Stimulated activated CD4-positive, alpha-beta T cell treated with anti-CD3 and anti-CD28 coated beads, Interleukin-12 subunit alpha, Interleukin-12 subunit beta, amount 100 ng/mL, for 4 hours (primary cell): Measurements from ENCODE around the gene TMOD4.
A peak's percentile ranks its signal among the peaks of the same experiment; 100 is the strongest.
"Not testable (repeated sequence)": the region's sequence is repeated elsewhere in the genome, so short reads cannot be mapped to it uniquely, and the experiment has no call there.

Experiments used
- DNase-seq: peaks from one replicate; pipeline ENCODE4 v3.0.0-alpha.2; 2020

The TMOD4 gene

GRCh38 chr1:151175863-151176262 lies at the start of gene TMOD4:
TSS of gene TMOD4 (minus strand) at chr1:151175981. CDS start at chr1:151174875, 1,106 bp downstream.
- DNase-seq: no peak

GRCh38 chr1:151222130-151222529 lies 46.3 kb upstream of the TMOD4 start:
- DNase-seq: no peak

GRCh38 chr1:151221616-151222015 lies 45.8 kb upstream of the TMOD4 start:
- DNase-seq: no peak

GRCh38 chr1:151213560-151213959 lies 37.8 kb upstream of the TMOD4 start:
- no peak for DNase-seq

GRCh38 chr1:151211972-151212705 lies 36.4 kb upstream of the TMOD4 start:
- DNase-seq: no peak

GRCh38 chr1:151210830-151211229 lies 35.0 kb upstream of the TMOD4 start:
- DNase-seq: no peak

GRCh38 chr1:151205381-151205965 lies 29.7 kb upstream of the TMOD4 start:
- DNase-seq: not testable (repeated sequence)

- DNase-seq: no peak
Measured at GRCh38 chr1:151199873-151200581, 24.2 kb upstream of the TMOD4 start.

- peak; percentile 99 for DNase-seq
Measured at GRCh38 chr1:151198254-151199127, 22.7 kb upstream of the TMOD4 start, which contains the start of gene PIP5K1A. TSS of gene PIP5K1A (plus strand) at chr1:151198552. CDS start at chr1:151198997, 445 bp downstream.

- no peak for DNase-seq
Measured at GRCh38 chr1:151197863-151198253, 22.1 kb upstream of the TMOD4 start.

GRCh38 chr1:151196292-151196800 lies 20.6 kb upstream of the TMOD4 start:
- DNase-seq: peak; percentile 25

- DNase-seq: not testable (repeated sequence)
Measured at GRCh38 chr1:151194894-151195594, 19.3 kb upstream of the TMOD4 start.

GRCh38 chr1:151193856-151194255 lies 18.1 kb upstream of the TMOD4 start:
- DNase-seq: no peak

GRCh38 chr1:151193304-151193703 lies 17.5 kb upstream of the TMOD4 start:
- DNase-seq: no peak

GRCh38 chr1:151192047-151192446 lies 16.3 kb upstream of the TMOD4 start:
- no peak for DNase-seq

GRCh38 chr1:151189637-151190445 lies 14.1 kb upstream of the TMOD4 start, which contains the start of gene VPS72:
TSS of gene VPS72 (minus strand) at chr1:151190197. CDS start at chr1:151190121, 76 bp downstream.
- DNase-seq: peak; percentile 79

- DNase-seq: not testable (repeated sequence)
Measured at GRCh38 chr1:151188667-151189066, 12.9 kb upstream of the TMOD4 start.

GRCh38 chr1:151187205-151187604 lies 11.4 kb upstream of the TMOD4 start:
- DNase-seq: no peak

GRCh38 chr1:151184211-151184610 lies 8.4 kb upstream of the TMOD4 start:
- DNase-seq: no peak

- no peak for DNase-seq
Measured at GRCh38 chr1:151176514-151177045, 799 bp upstream of the TMOD4 start.
